GM12872 (cell line): Measurements from ENCODE around the gene GNAI1.

Experiments used
- TF ChIP-seq, protein P1 (sequence below): IDR thresholded peaks from 3 replicates; pipeline ENCODE4 v1.5.1; 2011; ENCODE audit warnings: low read depth, mild to moderate bottlenecking, low read length, moderate library complexity; ENCODE audit not compliant: insufficient read depth

The GNAI1 gene

DNA sequence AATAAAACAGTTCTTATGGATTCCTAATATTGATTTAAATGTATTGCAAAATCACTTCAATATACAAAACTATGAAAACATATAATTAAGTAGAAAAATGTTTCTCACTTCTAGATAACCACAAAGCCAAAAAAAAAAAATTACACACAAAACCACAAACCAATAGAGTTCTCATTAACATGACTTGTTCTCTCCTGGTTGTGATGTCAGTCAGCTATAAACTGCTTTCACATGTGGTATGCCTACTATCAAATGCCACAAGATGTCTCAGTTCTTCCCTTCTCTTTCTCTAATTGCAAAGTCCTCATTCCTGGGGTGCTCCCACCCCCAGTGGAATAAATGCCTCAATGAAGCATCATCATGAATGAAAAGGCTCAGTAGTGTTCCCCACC lies 16.6 kb downstream of the GNAI1 start:
- TF ChIP-seq, protein P1, sequence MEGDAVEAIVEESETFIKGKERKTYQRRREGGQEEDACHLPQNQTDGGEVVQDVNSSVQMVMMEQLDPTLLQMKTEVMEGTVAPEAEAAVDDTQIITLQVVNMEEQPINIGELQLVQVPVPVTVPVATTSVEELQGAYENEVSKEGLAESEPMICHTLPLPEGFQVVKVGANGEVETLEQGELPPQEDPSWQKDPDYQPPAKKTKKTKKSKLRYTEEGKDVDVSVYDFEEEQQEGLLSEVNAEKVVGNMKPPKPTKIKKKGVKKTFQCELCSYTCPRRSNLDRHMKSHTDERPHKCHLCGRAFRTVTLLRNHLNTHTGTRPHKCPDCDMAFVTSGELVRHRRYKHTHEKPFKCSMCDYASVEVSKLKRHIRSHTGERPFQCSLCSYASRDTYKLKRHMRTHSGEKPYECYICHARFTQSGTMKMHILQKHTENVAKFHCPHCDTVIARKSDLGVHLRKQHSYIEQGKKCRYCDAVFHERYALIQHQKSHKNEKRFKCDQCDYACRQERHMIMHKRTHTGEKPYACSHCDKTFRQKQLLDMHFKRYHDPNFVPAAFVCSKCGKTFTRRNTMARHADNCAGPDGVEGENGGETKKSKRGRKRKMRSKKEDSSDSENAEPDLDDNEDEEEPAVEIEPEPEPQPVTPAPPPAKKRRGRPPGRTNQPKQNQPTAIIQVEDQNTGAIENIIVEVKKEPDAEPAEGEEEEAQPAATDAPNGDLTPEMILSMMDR, result no peak

DNA sequence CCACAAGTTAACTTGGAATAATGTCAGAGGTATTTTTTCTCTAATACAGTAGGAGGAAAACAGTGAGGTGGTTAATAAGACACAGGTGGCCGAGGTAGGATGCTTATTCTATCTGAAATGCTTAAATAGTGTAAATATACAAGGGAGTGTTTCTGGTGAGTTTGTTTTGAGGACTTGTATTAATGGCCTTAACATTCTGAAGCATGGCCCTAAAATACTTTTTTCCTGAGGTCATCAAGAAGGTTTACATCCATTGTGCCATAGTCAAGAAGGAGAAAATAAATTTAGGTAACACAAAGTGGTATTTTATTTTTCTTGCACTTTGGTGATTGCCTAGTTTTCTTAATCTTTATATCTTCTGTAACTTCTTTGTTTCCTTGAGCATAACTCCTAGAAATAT lies 18.8 kb downstream of the GNAI1 start:
- TF ChIP-seq, protein P1, result no peak

DNA sequence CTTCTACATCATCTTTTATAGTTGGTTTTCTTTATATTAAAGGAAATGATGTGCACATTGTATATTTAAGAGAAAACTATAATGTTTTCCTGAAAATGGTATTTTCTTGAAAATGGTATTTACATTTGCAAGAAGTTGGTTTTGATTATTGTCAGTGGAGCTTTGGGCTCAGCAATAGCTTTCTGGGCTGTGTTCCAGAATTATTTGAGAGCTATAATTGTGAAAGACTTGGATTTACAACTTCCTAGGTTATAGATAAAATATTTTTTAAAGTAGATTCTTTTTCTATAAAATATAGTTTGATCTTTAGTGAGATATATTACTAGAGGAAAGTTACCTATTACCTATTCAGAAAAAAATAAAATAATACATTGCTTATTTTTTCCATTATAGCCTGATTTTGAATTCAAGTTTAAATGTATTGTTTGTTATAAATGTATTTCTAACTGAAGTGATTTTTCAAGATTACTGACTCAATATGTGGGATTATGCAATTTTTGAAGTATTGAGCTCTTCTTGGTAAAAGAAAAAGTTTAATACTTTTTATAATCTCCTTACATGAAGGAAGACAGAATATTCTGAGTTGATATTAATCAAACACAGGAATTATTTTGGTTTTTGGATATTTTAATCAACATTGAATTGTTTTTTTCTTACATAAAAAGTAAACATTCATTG lies 20.2 kb downstream of the GNAI1 start:
- TF ChIP-seq, protein P1, result no peak

DNA sequence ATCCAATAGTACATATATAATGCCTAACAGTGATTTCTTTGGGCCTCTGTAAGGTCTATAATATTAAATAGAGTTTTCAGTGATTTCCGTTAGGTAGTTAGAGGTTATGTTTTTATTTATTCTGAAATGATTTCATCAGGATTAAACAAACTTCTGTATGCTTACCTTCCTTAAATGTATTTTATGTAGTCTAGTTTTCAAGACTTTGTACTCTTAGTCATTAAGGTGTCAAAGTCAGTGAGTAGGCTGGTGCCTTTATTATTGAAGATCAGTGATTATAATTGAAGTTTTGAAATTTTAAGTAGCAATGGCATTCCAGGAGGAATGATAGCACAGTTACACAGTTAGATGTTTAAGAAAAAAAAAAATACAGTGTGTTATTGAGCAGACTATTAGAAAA lies 20.7 kb downstream of the GNAI1 start:
- TF ChIP-seq, protein P1, result no peak

DNA sequence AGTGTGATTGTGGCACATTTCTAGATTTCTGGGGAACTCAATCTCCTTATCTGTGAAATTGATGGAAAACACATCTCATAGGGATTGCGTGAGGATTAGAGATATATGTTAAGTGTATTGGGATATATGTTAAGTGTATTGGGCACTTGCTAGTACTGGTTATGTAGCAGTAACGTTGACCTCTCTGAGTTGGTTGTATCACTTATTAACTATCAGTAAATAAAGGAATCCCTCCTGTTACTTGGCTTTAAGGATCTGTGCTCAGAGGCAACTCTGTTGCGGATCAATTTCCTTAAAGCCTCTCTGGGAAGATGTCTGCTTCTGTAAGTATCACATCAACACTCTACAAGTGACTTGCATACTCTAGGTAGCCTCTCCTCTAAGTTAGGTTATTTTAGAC lies 25.2 kb downstream of the GNAI1 start:
- TF ChIP-seq, protein P1, result no peak

DNA sequence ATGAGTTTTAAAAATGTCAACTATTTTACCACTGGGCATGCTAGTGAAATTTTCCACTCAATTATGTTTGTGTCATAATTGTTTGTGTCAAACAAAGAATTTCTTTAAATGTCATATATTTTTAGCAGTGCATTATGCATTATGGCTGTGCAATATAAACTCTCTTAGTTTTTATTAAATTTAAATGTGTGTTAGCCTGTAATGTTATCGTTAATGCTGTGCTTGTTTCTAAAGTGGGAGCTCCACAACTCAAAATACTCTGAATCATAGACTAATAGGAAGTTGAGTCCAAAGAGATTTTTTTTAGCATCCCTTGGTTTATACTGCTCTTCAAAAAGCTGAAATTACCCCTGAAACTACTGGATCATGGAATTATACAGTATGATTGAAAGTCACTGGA lies 26.8 kb downstream of the GNAI1 start:
- TF ChIP-seq, protein P1, result no peak

DNA sequence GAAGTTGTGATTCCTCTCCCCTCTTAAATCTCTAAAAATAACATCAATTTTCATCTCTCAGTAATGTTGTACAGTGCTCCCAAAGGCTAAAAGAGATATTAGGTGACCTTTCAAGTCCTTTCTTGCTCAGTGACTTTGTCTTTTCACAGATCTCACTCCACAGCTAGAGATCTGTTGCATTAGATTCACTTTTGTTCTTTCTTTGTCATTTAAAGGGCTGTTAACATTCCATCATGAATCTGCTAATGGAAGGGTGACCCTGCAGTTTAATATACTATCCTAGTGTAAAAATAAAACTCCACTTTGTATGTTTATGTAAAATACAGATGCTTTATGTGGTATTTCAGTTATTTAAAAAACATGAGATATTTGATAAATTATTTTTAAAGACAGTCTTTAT lies 30.5 kb downstream of the GNAI1 start:
- TF ChIP-seq, protein P1, result no peak
